Adipocyte (in vitro differentiated cells): Measurements from ENCODE around the gene TMEM247.
"Not testable (repeated sequence)": the region's sequence is repeated elsewhere in the genome, so short reads cannot be mapped to it uniquely, and the experiment has no call there.

Source experiments
- DNase-seq: peaks from one replicate; pipeline ENCODE4 v3.0.0-alpha.2; 2015; ENCODE audit warnings: low read depth
- H3K27me3 ChIP-seq: replicated peaks from 2 replicates; pipeline ENCODE4 v1.7.0; 2013; ENCODE audit warnings: mild to moderate bottlenecking, low read length, moderate library complexity; ENCODE audit not compliant: control insufficient read depth, insufficient read depth
- H3K36me3 ChIP-seq: 2 replicates; pipeline ENCODE4 v1.7.0; 2013; ENCODE audit warnings: low read length, mild to moderate bottlenecking, moderate library complexity; ENCODE audit not compliant: control insufficient read depth, insufficient read depth, severe bottlenecking
- H3K4me1 ChIP-seq: 2 replicates; pipeline ENCODE4 v1.7.0; 2013; ENCODE audit warnings: mild to moderate bottlenecking, low read length, moderate library complexity; ENCODE audit not compliant: control insufficient read depth, insufficient read depth
- H3K4me3 ChIP-seq: 2 replicates; pipeline ENCODE4 v1.7.0; 2013; ENCODE audit warnings: mild to moderate bottlenecking, low read length, moderate library complexity
- H3K9ac ChIP-seq: 2 replicates; pipeline ENCODE4 v1.7.0; 2013; ENCODE audit warnings: mild to moderate bottlenecking, low read length, moderate library complexity
- H3K9me3 ChIP-seq: 2 replicates; pipeline ENCODE4 v1.7.0; 2013; ENCODE audit warnings: mild to moderate bottlenecking, low read length, moderate library complexity; ENCODE audit not compliant: control insufficient read depth

TMEM247 gene

GRCh38 chr2:46459694-46460093 lies 19.7 kb upstream of the TMEM247 start:
- Histone ChIP-seq H3K9ac (no peak overlapping the region), H3K4me3 (no peak overlapping the region), H3K36me3 (no peaks in the 10 kb centered on the region), H3K4me1 (peaks cover 10% of the 10 kb centered on the region), H3K9me3 (no peaks in the 10 kb centered on the region), H3K27me3 (no peaks in the 10 kb centered on the region)
- DNase-seq: no peak

- DNase-seq: no peak
- Histone ChIP-seq H3K4me3 (no peak overlapping the region), H3K9me3 (no peaks in the 10 kb centered on the region), H3K27me3 (no peaks in the 10 kb centered on the region), H3K4me1 (peaks cover 10% of the 10 kb centered on the region), H3K36me3 (no peaks in the 10 kb centered on the region), H3K9ac (no peak overlapping the region)
Observed at GRCh38 chr2:46460241-46460921, 19.0 kb upstream of the TMEM247 start.

GRCh38 chr2:46461011-46461674 lies 18.2 kb upstream of the TMEM247 start:
- no peaks in the 10 kb centered on the region for H3K9me3 ChIP-seq
- no peak overlapping the region for H3K9ac ChIP-seq
- H3K4me1 ChIP-seq: peaks cover 10% of the 10 kb centered on the region
- H3K4me3 ChIP-seq: no peak overlapping the region
- DNase-seq: peak; percentile 80
- H3K27me3 ChIP-seq: no peaks in the 10 kb centered on the region
- H3K36me3 ChIP-seq: no peaks in the 10 kb centered on the region

- H3K9ac ChIP-seq: no peak overlapping the region
- no peak overlapping the region for H3K4me3 ChIP-seq
- H3K36me3 ChIP-seq: no peaks in the 10 kb centered on the region
- H3K9me3 ChIP-seq: no peaks in the 10 kb centered on the region
- no peak for DNase-seq
- H3K4me1 ChIP-seq: peaks cover 10% of the 10 kb centered on the region
- no peaks in the 10 kb centered on the region for H3K27me3 ChIP-seq
Observed at GRCh38 chr2:46461709-46462171, 17.6 kb upstream of the TMEM247 start.

GRCh38 chr2:46462936-46463335 lies 16.4 kb upstream of the TMEM247 start:
- peak; percentile 56 for DNase-seq
- H3K9me3 ChIP-seq: no peaks in the 10 kb centered on the region
- H3K27me3 ChIP-seq: no peaks in the 10 kb centered on the region
- H3K4me3 ChIP-seq: no peak overlapping the region
- H3K4me1 ChIP-seq: peaks cover 10% of the 10 kb centered on the region
- no peak overlapping the region for H3K9ac ChIP-seq
- H3K36me3 ChIP-seq: no peaks in the 10 kb centered on the region

- no peaks in the 10 kb centered on the region for H3K36me3 ChIP-seq
- no peak overlapping the region for H3K4me3 ChIP-seq
- H3K27me3 ChIP-seq: no peaks in the 10 kb centered on the region
- no peak for DNase-seq
- no peak overlapping the region for H3K9ac ChIP-seq
- no peaks in the 10 kb centered on the region for H3K9me3 ChIP-seq
- H3K4me1 ChIP-seq: no peaks in the 10 kb centered on the region
Observed at GRCh38 chr2:46469116-46469515, 10.2 kb upstream of the TMEM247 start.

- H3K4me3 ChIP-seq: no peak overlapping the region
- no peaks in the 10 kb centered on the region for H3K27me3 ChIP-seq
- no peaks in the 10 kb centered on the region for H3K4me1 ChIP-seq
- H3K36me3 ChIP-seq: no peaks in the 10 kb centered on the region
- no peak overlapping the region for H3K9ac ChIP-seq
- H3K9me3 ChIP-seq: no peaks in the 10 kb centered on the region
- no peak for DNase-seq
Observed at GRCh38 chr2:46469700-46470099, 9.7 kb upstream of the TMEM247 start.

- Histone ChIP-seq H3K4me3 (no peak overlapping the region), H3K4me1 (no peaks in the 10 kb centered on the region), H3K27me3 (no peaks in the 10 kb centered on the region), H3K9ac (no peak overlapping the region), H3K36me3 (no peaks in the 10 kb centered on the region), H3K9me3 (no peaks in the 10 kb centered on the region)
- DNase-seq: no peak
Observed at GRCh38 chr2:46470114-46470628, 9.2 kb upstream of the TMEM247 start.

- no peak for DNase-seq
- no peaks in the 10 kb centered on the region for H3K4me1 ChIP-seq
- H3K27me3 ChIP-seq: no peaks in the 10 kb centered on the region
- H3K4me3 ChIP-seq: no peak overlapping the region
- no peaks in the 10 kb centered on the region for H3K36me3 ChIP-seq
- H3K9ac ChIP-seq: no peak overlapping the region
- H3K9me3 ChIP-seq: no peaks in the 10 kb centered on the region
Observed at GRCh38 chr2:46471019-46471583, 8.3 kb upstream of the TMEM247 start.

- no peaks in the 10 kb centered on the region for H3K4me1 ChIP-seq
- no peak overlapping the region for H3K9ac ChIP-seq
- no peaks in the 10 kb centered on the region for H3K27me3 ChIP-seq
- DNase-seq: no peak
- no peaks in the 10 kb centered on the region for H3K36me3 ChIP-seq
- no peaks in the 10 kb centered on the region for H3K9me3 ChIP-seq
- no peak overlapping the region for H3K4me3 ChIP-seq
Observed at GRCh38 chr2:46471697-46472096, 7.7 kb upstream of the TMEM247 start.

GRCh38 chr2:46472165-46472564 lies 7.2 kb upstream of the TMEM247 start:
- not testable (repeated sequence) for H3K4me3 ChIP-seq, H3K4me1 ChIP-seq, DNase-seq, H3K36me3 ChIP-seq, H3K9ac ChIP-seq, H3K27me3 ChIP-seq, H3K9me3 ChIP-seq
